HepG2 (cell line): ENCODE measurements around the gene ZNF79. TPM values are rescaled to one million over a fixed set of nuclear protein-coding genes. Genes with fewer than 3 reads are reported as not detected.
A peak's percentile ranks its signal among the peaks of the same experiment; 100 is the strongest.

ENCODE experiments used
- ARID5B ChIP-seq: IDR thresholded peaks from 2 replicates; pipeline ENCODE4 v1.4.0; 2020; ENCODE audit warnings: mild to moderate bottlenecking, missing genetic modification reagents
- ARNTL ChIP-seq: sonication (generic); formaldehyde crosslinking; IDR thresholded peaks from 2 replicates; pipeline ENCODE4 v1.4.0; 2020; ENCODE audit warnings: mild to moderate bottlenecking, missing genetic modification reagents
- GFI1 ChIP-seq: sonication (generic); formaldehyde crosslinking; IDR thresholded peaks from 2 replicates; pipeline ENCODE4 v1.5.0; 2020; ENCODE audit warnings: missing genetic modification reagents, mild to moderate bottlenecking, borderline replicate concordance
- ISL2 ChIP-seq: sonication (generic); formaldehyde crosslinking; IDR thresholded peaks from 2 replicates; pipeline ENCODE4 v1.5.0; 2020; ENCODE audit warnings: missing genetic modification reagents
- PRDM10 ChIP-seq: sonication (generic); formaldehyde crosslinking; IDR thresholded peaks from 2 replicates; pipeline ENCODE4 v1.4.0; 2020; ENCODE audit warnings: low read depth, missing genetic modification reagents
- SCMH1 ChIP-seq: sonication (generic); formaldehyde crosslinking; IDR thresholded peaks from 2 replicates; pipeline ENCODE4 v1.9.0; 2021; ENCODE audit warnings: missing genetic modification reagents, mild to moderate bottlenecking, borderline replicate concordance
- SIX1 ChIP-seq: sonication (generic); formaldehyde crosslinking; IDR thresholded peaks from 2 replicates; pipeline ENCODE4 v1.4.0; 2020; ENCODE audit warnings: missing genetic modification reagents, borderline replicate concordance
- SKI ChIP-seq: fragments of 450-650 bp; IDR thresholded peaks from one replicate; pipeline ENCODE4 v1.6.1; 2018; ENCODE audit warnings: mild to moderate bottlenecking; ENCODE audit not compliant: partially characterized antibody
- TCF7L2 ChIP-seq: IDR thresholded peaks from 2 replicates; pipeline ENCODE4 v1.6.1; 2011; ENCODE audit warnings: mild to moderate bottlenecking, low read depth, low read length, moderate library complexity
- ZGPAT ChIP-seq: IDR thresholded peaks from 2 replicates; pipeline ENCODE4 v1.6.1; 2016; ENCODE audit warnings: mild to moderate bottlenecking
- ZMAT3 ChIP-seq: sonication (generic); formaldehyde crosslinking; conservative IDR thresholded peaks from 2 replicates; pipeline ENCODE4 v1.7.0; 2021; ENCODE audit warnings: missing genetic modification reagents
- polyA plus RNA-seq, 8 experiments: library from polyadenylated mRNA; depleted of rRNA in 3 of 8; stranded (reverse) in 7 of 8; unstranded in 1 of 8; fragments of >200 nt; fragmentation: Illumina TruSeq in 4 of 8; extraction: Trizol in 4 of 8; gene quantifications; 2 replicates each; pipeline versions ENCODE4 v1.2.1 to v1.2.3, GENCODE V29; 2011 to 2016; ENCODE audit warnings: low read depth in 4 of 8, missing spikeins in 1 of 8, mixed read lengths in 1 of 8; ENCODE audit not compliant: insufficient read depth in 1 of 8
- total RNA-seq, 5 experiments: library from RNA; depleted of rRNA; stranded (reverse); fragments of >200 nt; fragmentation: Illumina TruSeq; extraction: Trizol; gene quantifications; 2 replicates each; pipeline ENCODE4 v1.2.3, GENCODE V29; 2016; ENCODE audit warnings: low read depth in 1 of 5
- TF ChIP-seq, protein P1 (sequence below): sonication (generic); formaldehyde crosslinking; IDR thresholded peaks from 2 replicates; pipeline ENCODE4 v1.5.1; 2020; ENCODE audit warnings: missing genetic modification reagents, mild to moderate bottlenecking, borderline replicate concordance
- TF ChIP-seq, protein P2 (sequence below): sonication (generic); formaldehyde crosslinking; IDR thresholded peaks from 2 replicates; pipeline ENCODE4 v1.4.0; 2020; ENCODE audit warnings: missing genetic modification reagents, mild to moderate bottlenecking, borderline replicate concordance

The ZNF79 gene
- total and polyA plus RNA-seq, 2 of the 13 experiments (the other 11 are each of a cell fraction or from before 2014, with no cell fraction given): 3.7 to 8.1 TPM

GRCh38 chr9:127395497-127396252 lies 28.5 kb upstream of the ZNF79 start (continued):
- TF ChIP-seq, protein P1, sequence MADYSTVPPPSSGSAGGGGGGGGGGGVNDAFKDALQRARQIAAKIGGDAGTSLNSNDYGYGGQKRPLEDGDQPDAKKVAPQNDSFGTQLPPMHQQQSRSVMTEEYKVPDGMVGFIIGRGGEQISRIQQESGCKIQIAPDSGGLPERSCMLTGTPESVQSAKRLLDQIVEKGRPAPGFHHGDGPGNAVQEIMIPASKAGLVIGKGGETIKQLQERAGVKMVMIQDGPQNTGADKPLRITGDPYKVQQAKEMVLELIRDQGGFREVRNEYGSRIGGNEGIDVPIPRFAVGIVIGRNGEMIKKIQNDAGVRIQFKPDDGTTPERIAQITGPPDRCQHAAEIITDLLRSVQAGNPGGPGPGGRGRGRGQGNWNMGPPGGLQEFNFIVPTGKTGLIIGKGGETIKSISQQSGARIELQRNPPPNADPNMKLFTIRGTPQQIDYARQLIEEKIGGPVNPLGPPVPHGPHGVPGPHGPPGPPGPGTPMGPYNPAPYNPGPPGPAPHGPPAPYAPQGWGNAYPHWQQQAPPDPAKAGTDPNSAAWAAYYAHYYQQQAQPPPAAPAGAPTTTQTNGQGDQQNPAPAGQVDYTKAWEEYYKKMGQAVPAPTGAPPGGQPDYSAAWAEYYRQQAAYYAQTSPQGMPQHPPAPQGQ (CRISPR knock-in tag): no peak
- TF ChIP-seq SCMH1 (CRISPR knock-in tag) (no peak), ZMAT3 (CRISPR knock-in tag) (peak; percentile 45; the same call in 1 of the 2 replicates), SIX1 (CRISPR knock-in tag) (no peak), ZGPAT (CRISPR knock-in tag) (0 out of 2 replicates have a peak, but pooled peaks have one; percentile 21), GFI1 (CRISPR knock-in tag) (no peak; the same call in 1 of the 2 replicates), ARNTL (CRISPR knock-in tag) (peak; percentile 53; the same call in 1 of the 2 replicates), PRDM10 (CRISPR knock-in tag) (0 out of 2 replicates have a peak, but pooled peaks have one; percentile 30), TCF7L2 (no peak), ARID5B (peak; percentile 84), ISL2 (CRISPR knock-in tag) (no peak), SKI (peak; percentile 62)
- TF ChIP-seq, protein P2, sequence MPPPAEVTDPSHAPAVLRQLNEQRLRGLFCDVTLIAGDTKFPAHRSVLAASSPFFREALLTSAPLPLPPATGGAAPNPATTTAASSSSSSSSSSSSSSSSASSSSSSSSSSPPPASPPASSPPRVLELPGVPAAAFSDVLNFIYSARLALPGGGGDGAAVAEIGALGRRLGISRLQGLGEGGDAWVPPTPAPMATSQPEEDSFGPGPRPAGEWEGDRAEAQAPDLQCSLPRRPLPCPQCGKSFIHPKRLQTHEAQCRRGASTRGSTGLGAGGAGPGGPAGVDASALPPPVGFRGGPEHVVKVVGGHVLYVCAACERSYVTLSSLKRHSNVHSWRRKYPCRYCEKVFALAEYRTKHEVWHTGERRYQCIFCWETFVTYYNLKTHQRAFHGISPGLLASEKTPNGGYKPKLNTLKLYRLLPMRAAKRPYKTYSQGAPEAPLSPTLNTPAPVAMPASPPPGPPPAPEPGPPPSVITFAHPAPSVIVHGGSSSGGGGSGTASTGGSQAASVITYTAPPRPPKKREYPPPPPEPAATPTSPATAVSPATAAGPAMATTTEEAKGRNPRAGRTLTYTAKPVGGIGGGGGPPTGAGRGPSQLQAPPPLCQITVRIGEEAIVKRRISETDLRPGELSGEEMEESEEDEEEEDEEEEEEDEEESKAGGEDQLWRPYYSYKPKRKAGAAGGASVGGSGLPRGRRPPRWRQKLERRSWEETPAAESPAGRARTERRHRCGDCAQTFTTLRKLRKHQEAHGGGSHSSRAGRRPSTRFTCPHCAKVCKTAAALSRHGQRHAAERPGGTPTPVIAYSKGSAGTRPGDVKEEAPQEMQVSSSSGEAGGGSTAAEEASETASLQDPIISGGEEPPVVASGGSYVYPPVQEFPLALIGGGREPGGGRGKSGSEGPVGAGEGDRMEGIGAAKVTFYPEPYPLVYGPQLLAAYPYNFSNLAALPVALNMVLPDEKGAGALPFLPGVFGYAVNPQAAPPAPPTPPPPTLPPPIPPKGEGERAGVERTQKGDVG: no peak
